Neural cell (in vitro differentiated cells): ENCODE results near the gene TP53TG5. TPM values are rescaled to one million over a fixed set of nuclear protein-coding genes. Genes with fewer than 3 reads are reported as not detected.
A peak's percentile ranks its signal among the peaks of the same experiment; 100 is the strongest.

Experiments used
- H2AFZ ChIP-seq: fragments of 200-600, 300-800 bp; sonication (generic), shearing (Covaris generic); 2 replicates; pipeline ENCODE4 v1.6.0; 2014; ENCODE audit warnings: low read depth, mild to moderate bottlenecking, antibody characterized with exemption, low read length, moderate library complexity
- H3F3A ChIP-seq: fragments of 200-600 bp; shearing (Covaris generic); 2 replicates; pipeline ENCODE4 v1.6.1; 2016; ENCODE audit warnings: mild to moderate bottlenecking, moderate library complexity, mixed read lengths, antibody characterized with exemption, low read length; ENCODE audit not compliant: insufficient read depth, poor library complexity, severe bottlenecking
- H3K27ac ChIP-seq: fragments of 200-600, 300-800 bp; sonication (generic), shearing (Covaris generic); 2 replicates; pipeline ENCODE4 v1.5.1; 2014; ENCODE audit warnings: mild to moderate bottlenecking, low read length, moderate library complexity
- H3K27me3 ChIP-seq: fragments of 300-800, 200-600 bp; sonication (generic), shearing (Covaris generic); 2 replicates; pipeline ENCODE4 v1.6.0; 2014; ENCODE audit warnings: mild to moderate bottlenecking, low read depth, low read length, moderate library complexity; ENCODE audit not compliant: insufficient read depth
- H3K36me3 ChIP-seq: fragments of 300-800, 200-600 bp; sonication (generic), shearing (Covaris generic); 2 replicates; pipeline ENCODE4 v1.5.1; 2014; ENCODE audit warnings: mild to moderate bottlenecking, antibody characterized with exemption, low read length, moderate library complexity; ENCODE audit not compliant: insufficient read depth
- H3K4me2 ChIP-seq: fragments of 300-800, 200-600 bp; sonication (generic), shearing (Covaris generic); 2 replicates; pipeline ENCODE4 v1.6.0; 2014; ENCODE audit warnings: mild to moderate bottlenecking, low read length
- H3K4me3 ChIP-seq: fragments of 300-800, 200-600 bp; sonication (generic), shearing (Covaris generic); 2 replicates; pipeline ENCODE4 v1.5.1; 2014; ENCODE audit warnings: mild to moderate bottlenecking, low read length, moderate library complexity
- H3K79me2 ChIP-seq: fragments of 200-600 bp; shearing (Covaris generic); replicated peaks from 2 replicates; pipeline ENCODE4 v1.6.0; 2014; ENCODE audit warnings: mild to moderate bottlenecking, low read length, moderate library complexity; ENCODE audit not compliant: insufficient read depth
- H3K9ac ChIP-seq: fragments of 300-800, 200-600 bp; sonication (generic), shearing (Covaris generic); 2 replicates; pipeline ENCODE4 v1.6.1; 2016; ENCODE audit warnings: mild to moderate bottlenecking, low read length, mixed read lengths
- H3K9me2 ChIP-seq: fragments of 200-600 bp; shearing (Covaris generic); 2 replicates; pipeline ENCODE4 v1.6.1; 2016; ENCODE audit warnings: mild to moderate bottlenecking, low read length, mixed read lengths; ENCODE audit not compliant: insufficient read depth
- H3K9me3 ChIP-seq: fragments of 200-600, 300-800 bp; sonication (generic), shearing (Covaris generic); 2 replicates; pipeline ENCODE4 v1.6.1; 2016; ENCODE audit warnings: mild to moderate bottlenecking, mixed run types, low read length, moderate library complexity, mixed read lengths
- H4K20me1 ChIP-seq: fragments of 200-600 bp; shearing (Covaris generic); 2 replicates; pipeline ENCODE4 v1.6.1; 2016; ENCODE audit warnings: mild to moderate bottlenecking, mixed run types; ENCODE audit not compliant: insufficient read depth
- EP300 ChIP-seq: fragments of 450-650 bp; conservative IDR thresholded peaks from 2 replicates; pipeline ENCODE4 v1.6.1; 2014; ENCODE audit warnings: antibody characterized with exemption, mild to moderate bottlenecking, moderate library complexity; ENCODE audit not compliant: poor library complexity, severe bottlenecking
- MXI1 ChIP-seq: fragments of 450-650 bp; conservative IDR thresholded peaks from 2 replicates; pipeline ENCODE4 v1.6.1; 2014; ENCODE audit warnings: antibody characterized with exemption, mild to moderate bottlenecking; ENCODE audit not compliant: poor library complexity, severe bottlenecking
- POLR2AphosphoS5 ChIP-seq: IDR thresholded peaks from 2 replicates; pipeline ENCODE4 v1.6.1; 2012
- RAD21 ChIP-seq: fragments of 450-650 bp; conservative IDR thresholded peaks from 2 replicates; pipeline ENCODE4 v1.6.1; 2014; ENCODE audit warnings: antibody characterized with exemption, mild to moderate bottlenecking, moderate library complexity
- SMC3 ChIP-seq: fragments of 450-650 bp; conservative IDR thresholded peaks from 2 replicates; pipeline ENCODE4 v1.6.1; 2014; ENCODE audit warnings: antibody characterized with exemption, mild to moderate bottlenecking, moderate library complexity; ENCODE audit not compliant: poor library complexity
- TAF1 ChIP-seq: IDR thresholded peaks from 2 replicates; pipeline ENCODE4 v1.6.1; 2012; ENCODE audit warnings: low read depth
- polyA plus RNA-seq: library from polyadenylated mRNA; depleted of rRNA; stranded (reverse); fragments of >200 nt; gene quantifications from 2 replicates; pipeline ENCODE4 v1.2.3, GENCODE V29; 2014
- TF ChIP-seq, protein P1 (sequence below): fragments of 450-650 bp; IDR thresholded peaks from 2 replicates; pipeline ENCODE4 v1.5.1; 2014; ENCODE audit warnings: antibody characterized with exemption, mild to moderate bottlenecking, moderate library complexity; ENCODE audit not compliant: poor library complexity, severe bottlenecking
- TF ChIP-seq, protein P2 (sequence below): IDR thresholded peaks from 2 replicates; pipeline ENCODE4 v1.6.1; 2012; ENCODE audit warnings: borderline replicate concordance

The TP53TG5 gene
- polyA plus RNA-seq, 1 donor from 2014 or later, result not detected

DNA sequence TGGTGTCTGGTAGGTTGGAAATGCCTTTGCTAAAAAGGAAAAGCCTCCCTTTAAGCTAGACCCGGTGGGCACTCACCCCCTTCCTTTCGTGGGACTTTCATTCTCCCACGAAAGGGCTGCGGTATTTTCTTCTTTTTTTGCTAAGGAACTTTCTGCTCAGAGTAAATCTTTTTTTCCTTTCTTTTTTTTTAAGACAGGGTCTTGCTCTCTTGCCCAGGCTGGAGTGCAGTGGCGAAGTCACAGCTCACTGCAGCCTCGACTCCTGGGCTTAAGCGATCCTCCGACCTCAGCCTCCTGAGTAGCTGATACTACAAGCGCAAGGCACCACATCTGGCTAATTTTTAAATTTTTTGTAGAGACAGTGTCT lies 4.0 kb downstream of the TP53TG5 start:
- H3K27me3 ChIP-seq, result no peaks in the 10 kb centered on the region
- H3K79me2 ChIP-seq, result no peaks in the 10 kb centered on the region
- H3K9me3 ChIP-seq, result no peaks in the 10 kb centered on the region
- H4K20me1 ChIP-seq, result no peaks in the 10 kb centered on the region
- TF ChIP-seq, protein P1, sequence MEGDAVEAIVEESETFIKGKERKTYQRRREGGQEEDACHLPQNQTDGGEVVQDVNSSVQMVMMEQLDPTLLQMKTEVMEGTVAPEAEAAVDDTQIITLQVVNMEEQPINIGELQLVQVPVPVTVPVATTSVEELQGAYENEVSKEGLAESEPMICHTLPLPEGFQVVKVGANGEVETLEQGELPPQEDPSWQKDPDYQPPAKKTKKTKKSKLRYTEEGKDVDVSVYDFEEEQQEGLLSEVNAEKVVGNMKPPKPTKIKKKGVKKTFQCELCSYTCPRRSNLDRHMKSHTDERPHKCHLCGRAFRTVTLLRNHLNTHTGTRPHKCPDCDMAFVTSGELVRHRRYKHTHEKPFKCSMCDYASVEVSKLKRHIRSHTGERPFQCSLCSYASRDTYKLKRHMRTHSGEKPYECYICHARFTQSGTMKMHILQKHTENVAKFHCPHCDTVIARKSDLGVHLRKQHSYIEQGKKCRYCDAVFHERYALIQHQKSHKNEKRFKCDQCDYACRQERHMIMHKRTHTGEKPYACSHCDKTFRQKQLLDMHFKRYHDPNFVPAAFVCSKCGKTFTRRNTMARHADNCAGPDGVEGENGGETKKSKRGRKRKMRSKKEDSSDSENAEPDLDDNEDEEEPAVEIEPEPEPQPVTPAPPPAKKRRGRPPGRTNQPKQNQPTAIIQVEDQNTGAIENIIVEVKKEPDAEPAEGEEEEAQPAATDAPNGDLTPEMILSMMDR, result no peak
- TF ChIP-seq RAD21, result no peak
- TF ChIP-seq EP300, result no peak
- no peak for TF ChIP-seq TAF1
- TF ChIP-seq, protein P2, sequence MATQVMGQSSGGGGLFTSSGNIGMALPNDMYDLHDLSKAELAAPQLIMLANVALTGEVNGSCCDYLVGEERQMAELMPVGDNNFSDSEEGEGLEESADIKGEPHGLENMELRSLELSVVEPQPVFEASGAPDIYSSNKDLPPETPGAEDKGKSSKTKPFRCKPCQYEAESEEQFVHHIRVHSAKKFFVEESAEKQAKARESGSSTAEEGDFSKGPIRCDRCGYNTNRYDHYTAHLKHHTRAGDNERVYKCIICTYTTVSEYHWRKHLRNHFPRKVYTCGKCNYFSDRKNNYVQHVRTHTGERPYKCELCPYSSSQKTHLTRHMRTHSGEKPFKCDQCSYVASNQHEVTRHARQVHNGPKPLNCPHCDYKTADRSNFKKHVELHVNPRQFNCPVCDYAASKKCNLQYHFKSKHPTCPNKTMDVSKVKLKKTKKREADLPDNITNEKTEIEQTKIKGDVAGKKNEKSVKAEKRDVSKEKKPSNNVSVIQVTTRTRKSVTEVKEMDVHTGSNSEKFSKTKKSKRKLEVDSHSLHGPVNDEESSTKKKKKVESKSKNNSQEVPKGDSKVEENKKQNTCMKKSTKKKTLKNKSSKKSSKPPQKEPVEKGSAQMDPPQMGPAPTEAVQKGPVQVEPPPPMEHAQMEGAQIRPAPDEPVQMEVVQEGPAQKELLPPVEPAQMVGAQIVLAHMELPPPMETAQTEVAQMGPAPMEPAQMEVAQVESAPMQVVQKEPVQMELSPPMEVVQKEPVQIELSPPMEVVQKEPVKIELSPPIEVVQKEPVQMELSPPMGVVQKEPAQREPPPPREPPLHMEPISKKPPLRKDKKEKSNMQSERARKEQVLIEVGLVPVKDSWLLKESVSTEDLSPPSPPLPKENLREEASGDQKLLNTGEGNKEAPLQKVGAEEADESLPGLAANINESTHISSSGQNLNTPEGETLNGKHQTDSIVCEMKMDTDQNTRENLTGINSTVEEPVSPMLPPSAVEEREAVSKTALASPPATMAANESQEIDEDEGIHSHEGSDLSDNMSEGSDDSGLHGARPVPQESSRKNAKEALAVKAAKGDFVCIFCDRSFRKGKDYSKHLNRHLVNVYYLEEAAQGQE, result no peak
- no peak for TF ChIP-seq POLR2AphosphoS5
- TF ChIP-seq MXI1, result no peak
- no peak for TF ChIP-seq SMC3
- H2AFZ ChIP-seq, result no peak overlapping the region
- no peak overlapping the region for H3K4me3 ChIP-seq
- no peak overlapping the region for H3K4me2 ChIP-seq
- no peaks in the 10 kb centered on the region for H3K36me3 ChIP-seq
- H3K9me2 ChIP-seq, result no peaks in the 10 kb centered on the region
- H3K27ac ChIP-seq, result no peak overlapping the region
- H3K9ac ChIP-seq, result no peak overlapping the region
- no peaks in the 10 kb centered on the region for H3F3A ChIP-seq

DNA sequence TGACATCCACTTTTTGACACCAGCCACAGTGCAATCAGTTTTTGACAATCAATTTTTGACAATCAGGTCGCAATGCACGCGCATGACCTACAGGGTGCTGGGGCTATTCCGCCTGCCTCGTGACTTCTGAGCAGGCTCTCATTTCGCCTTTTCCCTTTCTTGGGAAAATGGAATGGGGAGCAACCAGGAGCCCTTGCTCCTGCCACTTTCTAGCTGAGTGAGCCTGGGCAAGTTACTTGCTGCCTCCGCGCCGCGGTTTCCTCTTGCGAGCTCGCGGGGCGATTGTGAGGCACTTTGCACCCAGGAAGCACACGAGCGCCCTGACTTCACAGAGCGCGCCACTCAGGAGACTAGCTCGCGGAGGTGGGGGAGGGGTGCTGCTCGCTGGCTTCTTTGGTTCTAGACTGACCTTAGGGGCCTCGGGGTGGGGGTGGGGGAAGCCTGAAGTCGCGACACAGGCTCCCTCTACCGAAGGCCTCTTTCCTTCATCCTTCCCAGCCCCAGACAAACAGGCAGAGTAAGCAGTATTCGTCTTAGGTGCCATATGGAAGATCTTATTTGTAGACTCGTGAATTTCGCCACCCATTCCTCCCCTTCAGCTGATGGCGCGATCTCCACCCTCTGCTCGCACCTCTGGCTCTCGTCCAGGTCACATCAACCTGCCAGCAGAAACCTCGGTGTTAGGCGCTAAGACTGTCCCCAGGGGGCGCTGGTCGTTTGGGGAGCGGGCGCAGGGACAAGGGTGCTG lies 4.6 kb downstream of the TP53TG5 start:
- Histone ChIP-seq H4K20me1 (no peaks in the 10 kb centered on the region), H3K27me3 (no peaks in the 10 kb centered on the region), H3K4me2 (no peak overlapping the region), H2AFZ (no peak overlapping the region), H3F3A (no peaks in the 10 kb centered on the region), H3K9me2 (no peaks in the 10 kb centered on the region), H3K27ac (no peak overlapping the region), H3K4me3 (no peak overlapping the region), H3K36me3 (no peaks in the 10 kb centered on the region), H3K79me2 (no peaks in the 10 kb centered on the region), H3K9ac (no peak overlapping the region), H3K9me3 (no peaks in the 10 kb centered on the region)
- TF ChIP-seq TAF1, result no peak
- no peak for TF ChIP-seq EP300
- TF ChIP-seq, protein P1, result no peak
- TF ChIP-seq RAD21, result no peak
- TF ChIP-seq, protein P2, result no peak
- TF ChIP-seq SMC3, result peak; percentile 30
